Lung (tissue), 12 donors: Measurements from ENCODE around the gene SLC8A1. TPM values are rescaled to one million over a fixed set of nuclear protein-coding genes. Genes with fewer than 3 reads are reported as not detected.

Experiments
- ATAC-seq: fragments of 200-7000 bp; cut with Tn5 transposase; one replicate; pipeline ENCODE4 v1.9.1; 2020; ENCODE audit warnings: moderate number of reproducible peaks; ENCODE audit not compliant: insufficient read depth, low FRiP score
- DNase-seq, 3 donors: peaks; one replicate each; pipeline ENCODE4 v3.0.0-alpha.2; 2013 to 2017
- H3K27ac ChIP-seq, 2 donors: one replicate each; pipeline ENCODE4 v1.5.1; 2013; ENCODE audit warnings: mild to moderate bottlenecking in 2 of 2, moderate library complexity in 2 of 2, control low read depth in 1 of 2, inconsistent platforms in 1 of 2, low read depth in 1 of 2, low read length in 1 of 2
- H3K27me3 ChIP-seq, 3 donors: one replicate each; pipeline ENCODE4 v1.5.1; 2013; ENCODE audit warnings: low read length in 2 of 3; ENCODE audit not compliant: control insufficient read depth in 3 of 3, insufficient read depth in 3 of 3
- H3K36me3 ChIP-seq, 4 donors: one replicate each; pipeline ENCODE4 v1.5.1; 2013; ENCODE audit warnings: low read length in 4 of 4, mild to moderate bottlenecking in 1 of 4, moderate library complexity in 1 of 4; ENCODE audit not compliant: control insufficient read depth in 4 of 4, insufficient read depth in 4 of 4
- H3K4me1 ChIP-seq, 5 donors: one replicate each; pipeline ENCODE4 v1.5.1; 2013; ENCODE audit warnings: low read length in 5 of 5, mild to moderate bottlenecking in 2 of 5, moderate library complexity in 1 of 5; ENCODE audit not compliant: control insufficient read depth in 5 of 5, insufficient read depth in 5 of 5
- H3K4me3 ChIP-seq: one replicate; pipeline ENCODE4 v1.5.1; 2013; ENCODE audit warnings: mild to moderate bottlenecking, control low read depth, moderate library complexity
- H3K9ac ChIP-seq, 2 donors: one replicate each; pipeline ENCODE4 v1.5.1; 2013; ENCODE audit warnings: low read length in 2 of 2, control low read depth in 1 of 2; ENCODE audit not compliant: insufficient read depth in 1 of 2
- H3K9me3 ChIP-seq, 4 donors: one replicate each; pipeline ENCODE4 v1.5.1; 2013; ENCODE audit warnings: low read length in 3 of 4, mild to moderate bottlenecking in 1 of 4, moderate library complexity in 1 of 4; ENCODE audit not compliant: control insufficient read depth in 4 of 4, insufficient read depth in 3 of 4
- CTCF ChIP-seq: IDR thresholded peaks from 2 replicates; pipeline ENCODE4 v1.5.1; 2012; ENCODE audit warnings: mild to moderate bottlenecking; ENCODE audit errors: control extremely low read depth, extremely low read depth
- WGBS, 2 donors: extraction: QIAGEN DNeasy Blood & Tissue Kit; methylation state at CpG; one replicate each; pipeline ENCODE4 v1.1.7; 2013; 5-methylcytosine and 5-hydroxymethylcytosine counted together
- polyA plus RNA-seq, 2 donors: library from polyadenylated mRNA; stranded (reverse); fragments of 200-250 nt; gene quantifications; one replicate each; pipeline ENCODE4 v1.2.1, GENCODE V29; 2013
- total RNA-seq, 2 donors: library from RNA; depleted of rRNA in 1 of 2; stranded (reverse); fragments of >200 nt in 1 of 2; gene quantifications; one replicate each; pipeline ENCODE4 v1.2.1, GENCODE V29; 2014 to 2021
- donor health status: control.
- donor health status: control.
- donor health status: Bipolar disorder and iron deficiency.
- donor health status: healthy.
- donor health status: DM: yes; HTN: yes; CAD: no.

SLC8A1 gene
- total and polyA plus RNA-seq, 4 donors = 1.2 to 34.7 (median 18.4) TPM

- no peak for DNase-seq
- no peaks in the 10 kb centered on the region for H3K9me3 ChIP-seq
- no peaks in the 10 kb centered on the region for H3K36me3 ChIP-seq
- TF ChIP-seq CTCF = no peak
- H3K4me3 ChIP-seq = no peak overlapping the region
- WGBS, 2 donors = 54 to 73% methylated on average over 3 of the region's 3 CpGs
- ATAC-seq = no peak
- peak overlapping the region in 1 of 2 donors; percentile 47 for H3K27ac ChIP-seq
- H3K9ac ChIP-seq = no peak overlapping the region
- H3K4me1 ChIP-seq = peaks cover 0 to 5% (median 2%) of the 10 kb centered on the region in 5 donors
- H3K27me3 ChIP-seq = peaks cover 0 to 15% (median 9%) of the 10 kb centered on the region in 3 donors
These were observed 5.5 kb upstream of the SLC8A1 start for GRCh38 chr2:40457366-40457765.

GRCh38 chr2:40456926-40457325, 5.0 kb upstream of the SLC8A1 start:
- H3K36me3 ChIP-seq = no peaks in the 10 kb centered on the region
- H3K27me3 ChIP-seq = peaks cover 0 to 15% (median 9%) of the 10 kb centered on the region in 3 donors
- no peak for TF ChIP-seq CTCF
- DNase-seq (no peak), ATAC-seq (no peak)
- H3K9me3 ChIP-seq = no peaks in the 10 kb centered on the region
- H3K9ac ChIP-seq = no peak overlapping the region
- H3K4me1 ChIP-seq = peaks cover 0 to 5% (median 2%) of the 10 kb centered on the region in 5 donors
- peak overlapping the region in 1 of 2 donors; percentile 47 for H3K27ac ChIP-seq
- no peak overlapping the region for H3K4me3 ChIP-seq
- WGBS, 2 donors = 80 to 93% methylated on average over 2 of the region's 2 CpGs

GRCh38 chr2:40455661-40456060, 3.8 kb upstream of the SLC8A1 start:
- Histone ChIP-seq H3K27ac (peak overlapping the region in 1 of 2 donors; percentile 34), H3K36me3 (no peaks in the 10 kb centered on the region), H3K9ac (no peak overlapping the region), H3K9me3 (no peaks in the 10 kb centered on the region), H3K27me3 (peaks cover 0 to 15% (median 9%) of the 10 kb centered on the region in 3 donors), H3K4me1 (peaks cover 0 to 8% (median 2%) of the 10 kb centered on the region in 5 donors), H3K4me3 (no peak overlapping the region)
- WGBS, 2 donors = 54 to 61% methylated on average over 5 of the region's 5 CpGs
- DNase-seq (no peak), ATAC-seq (no peak)
- no peak for TF ChIP-seq CTCF

- WGBS, 2 donors = 84 to 86% methylated on average over 3 of the region's 3 CpGs
- H3K4me1 ChIP-seq = peaks cover 2 to 16% (median 7%) of the 10 kb centered on the region in 5 donors
- H3K9me3 ChIP-seq = no peaks in the 10 kb centered on the region
- H3K27me3 ChIP-seq = peaks cover 0 to 21% (median 10%) of the 10 kb centered on the region in 3 donors
- H3K27ac ChIP-seq = peak overlapping the region in 1 of 2 donors; percentile 91
- no peak overlapping the region for H3K4me3 ChIP-seq
- H3K36me3 ChIP-seq = no peaks in the 10 kb centered on the region
- no peak overlapping the region for H3K9ac ChIP-seq
- no peak for TF ChIP-seq CTCF
- DNase-seq (no peak), ATAC-seq (no peak)
These were observed 2.4 kb upstream of the SLC8A1 start for GRCh38 chr2:40454321-40454720.
